ENCODE measurements around the gene MYCN.
"Not testable (repeated sequence)": the region's sequence is repeated elsewhere in the genome, so short reads cannot be mapped to it uniquely, and the experiment has no call there.

MYCN gene

GRCh38 chr2:15925819-15926218, 14.5 kb upstream of the MYCN start:
- no peak overlapping the region for H3K4me3 ChIP-seq (ENCODE audit: low read depth, low read length)
- in situ Hi-C loops (cut with HindIII; ENCODE audit: low sequenced_read_pairs) = no loop called here
- no peak for DNase-seq (ENCODE audit: low read depth, low spot score)
- TF ChIP-seq CTCF (IDR thresholded peaks at IDR 0.05; ENCODE audit: low read depth, low read length) = no peak

- in situ Hi-C loops (cut with HindIII; ENCODE audit: low sequenced_read_pairs) = no loop called here
- H3K4me3 ChIP-seq (ENCODE audit: low read depth, low read length) = no peak overlapping the region
- TF ChIP-seq CTCF (IDR thresholded peaks at IDR 0.05; ENCODE audit: low read depth, low read length) = no peak
- DNase-seq (ENCODE audit: low read depth, low spot score) = no peak
These were observed 14.1 kb upstream of the MYCN start for GRCh38 chr2:15926252-15926651.

GRCh38 chr2:15927551-15928218, 12.7 kb upstream of the MYCN start:
- TF ChIP-seq CTCF (IDR thresholded peaks at IDR 0.05; ENCODE audit: low read depth, low read length) = no peak
- no peak overlapping the region for H3K4me3 ChIP-seq (ENCODE audit: low read depth, low read length)
- in situ Hi-C loops (cut with HindIII; ENCODE audit: low sequenced_read_pairs) = no loop called here
- no peak for DNase-seq (ENCODE audit: low read depth, low spot score)

GRCh38 chr2:15929008-15929407, 11.3 kb upstream of the MYCN start:
- DNase-seq (ENCODE audit: low read depth, low spot score); in situ Hi-C loops (cut with HindIII; ENCODE audit: low sequenced_read_pairs); H3K4me3 ChIP-seq (ENCODE audit: low read depth, low read length): not testable (repeated sequence)

- DNase-seq (ENCODE audit: low read depth, low spot score) = no peak
- in situ Hi-C loops (cut with HindIII; ENCODE audit: low sequenced_read_pairs) = no loop called here
- no peak for TF ChIP-seq CTCF (IDR thresholded peaks at IDR 0.05; ENCODE audit: low read depth, low read length)
- no peak overlapping the region for H3K4me3 ChIP-seq (ENCODE audit: low read depth, low read length)
These were observed 10.5 kb upstream of the MYCN start for GRCh38 chr2:15929861-15930260.

- no peak for TF ChIP-seq CTCF (IDR thresholded peaks at IDR 0.05; ENCODE audit: low read depth, low read length)
- in situ Hi-C loops (cut with HindIII; ENCODE audit: low sequenced_read_pairs) = no loop called here
These were observed 9.6 kb upstream of the MYCN start for GRCh38 chr2:15930589-15931318.

GRCh38 chr2:15931319-15931890, 8.9 kb upstream of the MYCN start:
- in situ Hi-C loops (cut with HindIII; ENCODE audit: low sequenced_read_pairs) = no loop called here
- no peak overlapping the region for H3K4me3 ChIP-seq (ENCODE audit: low read depth, low read length)
- TF ChIP-seq CTCF (IDR thresholded peaks at IDR 0.05; ENCODE audit: low read depth, low read length) = no peak
- DNase-seq (ENCODE audit: low read depth, low spot score) = no peak

More at GRCh38 chr2:15930589-15931318, 9.6 kb upstream of the MYCN start:
- H3K4me3 ChIP-seq (ENCODE audit: low read depth, low read length) = no peak overlapping the region
- no peak for DNase-seq (ENCODE audit: low read depth, low spot score)
